ENCODE measurements around the gene SGMS1.

The SGMS1 gene

DNA sequence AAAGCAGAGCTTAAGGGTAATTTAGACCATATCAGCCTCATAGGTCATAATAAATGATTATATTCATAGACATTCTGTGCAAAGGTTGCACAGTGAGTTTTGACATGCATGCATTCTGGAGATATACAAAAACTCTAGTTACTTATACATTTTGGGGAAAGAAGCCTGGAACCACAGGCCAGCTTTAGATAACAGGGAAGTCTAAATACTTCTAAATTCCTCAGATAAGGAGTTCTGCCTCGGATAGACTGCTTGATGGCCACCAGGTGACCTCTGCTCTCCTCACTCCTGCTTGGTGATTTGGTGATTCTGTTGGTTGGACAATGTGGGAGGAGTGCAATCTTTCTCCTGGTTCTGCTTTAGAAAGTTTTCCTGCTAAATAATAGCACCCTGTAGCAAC, 77.9 kb downstream of the SGMS1 start:
- intact Hi-C loops (cut with DNase I; ENCODE audit: low total_unique reads) = no loop called here
- Histone ChIP-seq H3K27ac (no peak overlapping the region), H3K27me3 (no peaks in the 10 kb centered on the region), H3K36me3 (no peaks in the 10 kb centered on the region), H3K4me3 (no peak overlapping the region), H3K9me3 (no peaks in the 10 kb centered on the region), H3K4me1 (peaks cover 0 to 15% (median 4%) of the 10 kb centered on the region in 4 donors)
- no peak for DNase-seq
- TF ChIP-seq, protein P1, sequence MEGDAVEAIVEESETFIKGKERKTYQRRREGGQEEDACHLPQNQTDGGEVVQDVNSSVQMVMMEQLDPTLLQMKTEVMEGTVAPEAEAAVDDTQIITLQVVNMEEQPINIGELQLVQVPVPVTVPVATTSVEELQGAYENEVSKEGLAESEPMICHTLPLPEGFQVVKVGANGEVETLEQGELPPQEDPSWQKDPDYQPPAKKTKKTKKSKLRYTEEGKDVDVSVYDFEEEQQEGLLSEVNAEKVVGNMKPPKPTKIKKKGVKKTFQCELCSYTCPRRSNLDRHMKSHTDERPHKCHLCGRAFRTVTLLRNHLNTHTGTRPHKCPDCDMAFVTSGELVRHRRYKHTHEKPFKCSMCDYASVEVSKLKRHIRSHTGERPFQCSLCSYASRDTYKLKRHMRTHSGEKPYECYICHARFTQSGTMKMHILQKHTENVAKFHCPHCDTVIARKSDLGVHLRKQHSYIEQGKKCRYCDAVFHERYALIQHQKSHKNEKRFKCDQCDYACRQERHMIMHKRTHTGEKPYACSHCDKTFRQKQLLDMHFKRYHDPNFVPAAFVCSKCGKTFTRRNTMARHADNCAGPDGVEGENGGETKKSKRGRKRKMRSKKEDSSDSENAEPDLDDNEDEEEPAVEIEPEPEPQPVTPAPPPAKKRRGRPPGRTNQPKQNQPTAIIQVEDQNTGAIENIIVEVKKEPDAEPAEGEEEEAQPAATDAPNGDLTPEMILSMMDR (IDR thresholded peaks at IDR 0.05) = no peak

DNA sequence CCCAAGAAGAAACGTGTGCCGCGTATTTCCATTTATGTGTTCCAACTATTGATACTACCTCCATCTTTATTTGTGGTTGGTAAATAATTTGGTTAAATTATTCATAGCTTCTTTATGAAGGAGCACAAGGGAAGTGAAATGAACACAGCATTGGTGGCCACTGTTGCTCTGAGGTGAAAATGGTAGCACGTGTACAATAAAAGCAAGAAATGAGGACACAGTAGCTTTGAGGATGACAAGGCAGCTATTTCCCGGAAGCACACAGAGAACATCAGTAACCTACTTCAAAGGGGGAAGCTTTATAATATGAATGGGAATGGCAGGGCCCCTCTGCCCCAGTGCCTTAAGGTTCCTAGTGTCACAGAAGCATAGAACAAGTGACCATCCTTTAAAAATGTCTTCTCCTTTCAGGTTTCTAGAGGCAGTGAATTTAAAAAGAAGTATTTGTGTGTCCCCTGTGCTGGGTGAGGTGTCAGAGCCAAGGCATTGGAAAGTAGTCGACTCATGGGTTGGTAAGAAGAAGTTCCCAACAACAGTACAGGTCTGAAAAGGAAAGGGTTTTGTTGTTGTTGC, 78.8 kb downstream of the SGMS1 start:
- no peak overlapping the region for H3K27ac ChIP-seq
- TF ChIP-seq, protein P1 (IDR thresholded peaks at IDR 0.05) = no peak
- intact Hi-C loops (cut with DNase I; ENCODE audit: low total_unique reads) = no loop called here
- no peak for DNase-seq
- peaks cover 0 to 8% (median 4%) of the 10 kb centered on the region in 4 donors for H3K4me1 ChIP-seq
- H3K9me3 ChIP-seq = no peaks in the 10 kb centered on the region
- no peaks in the 10 kb centered on the region for H3K27me3 ChIP-seq
- no peak overlapping the region for H3K4me3 ChIP-seq
- no peaks in the 10 kb centered on the region for H3K36me3 ChIP-seq

DNA sequence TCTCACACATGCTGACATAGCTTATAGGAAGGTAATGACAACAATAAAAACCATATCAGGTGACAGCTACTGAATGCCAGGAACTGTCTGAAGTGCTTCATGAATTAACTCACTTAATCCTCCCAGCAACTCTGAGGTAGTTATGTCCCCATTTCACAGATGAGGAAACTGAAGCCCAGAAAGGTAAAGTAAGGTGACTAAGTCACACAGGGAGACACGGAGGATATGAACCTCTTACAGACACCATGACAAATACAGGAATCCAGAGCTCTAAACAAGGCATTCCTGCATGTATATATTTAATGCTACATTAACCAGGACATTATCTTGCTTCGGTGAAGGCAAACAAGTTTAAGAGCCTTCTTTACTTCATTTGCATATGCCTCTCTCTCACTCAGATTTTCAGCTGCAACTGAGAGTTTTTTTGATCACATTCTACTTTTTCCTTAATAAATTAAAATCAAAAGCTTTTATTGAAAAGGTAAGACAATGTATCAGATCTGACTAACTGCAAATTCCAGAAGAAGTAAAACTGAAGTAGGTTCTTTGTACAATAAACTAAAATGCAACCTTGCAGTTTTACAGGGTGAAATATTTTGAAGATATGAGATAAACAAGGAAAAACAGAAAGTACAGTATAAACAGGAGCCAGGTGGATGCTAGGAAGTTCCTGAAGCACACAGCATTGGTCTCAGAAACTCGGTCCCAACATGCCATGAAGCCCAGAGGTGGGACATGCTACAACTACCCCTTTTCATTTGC, 79.5 kb downstream of the SGMS1 start:
- DNase-seq = no peak
- no peaks in the 10 kb centered on the region for H3K27me3 ChIP-seq
- H3K36me3 ChIP-seq = no peaks in the 10 kb centered on the region
- intact Hi-C loops (cut with DNase I; ENCODE audit: low total_unique reads) = no loop called here
- H3K9me3 ChIP-seq = no peaks in the 10 kb centered on the region
- H3K4me3 ChIP-seq = no peak overlapping the region
- TF ChIP-seq, protein P1 (IDR thresholded peaks at IDR 0.05) = no peak
- no peak overlapping the region for H3K27ac ChIP-seq
- peaks cover 0 to 8% (median 3%) of the 10 kb centered on the region in 4 donors for H3K4me1 ChIP-seq

DNA sequence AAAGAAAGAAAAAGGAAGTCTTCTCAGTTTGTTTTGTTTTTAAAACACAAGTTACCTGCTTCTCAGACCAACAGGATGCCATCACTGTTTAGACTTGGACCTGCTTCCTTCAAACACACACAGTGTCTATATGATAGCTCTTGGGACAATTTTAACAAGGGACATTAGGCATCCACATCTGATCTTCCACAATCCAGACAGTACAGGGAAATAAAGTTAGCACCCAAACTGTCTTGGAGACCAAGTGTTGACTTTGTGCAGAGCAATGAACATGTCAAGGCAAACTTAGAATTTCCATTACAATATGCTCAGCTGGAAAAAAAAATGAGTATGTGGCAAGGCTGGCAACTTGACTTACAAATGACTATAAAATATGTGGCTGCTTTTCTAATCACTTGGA, 80.9 kb downstream of the SGMS1 start:
- intact Hi-C loops (cut with DNase I; ENCODE audit: low total_unique reads) = no loop called here
- H3K9me3 ChIP-seq = no peaks in the 10 kb centered on the region
- TF ChIP-seq, protein P1 (IDR thresholded peaks at IDR 0.05) = no peak
- no peaks in the 10 kb centered on the region for H3K27me3 ChIP-seq
- peaks cover 0 to 8% (median 3%) of the 10 kb centered on the region in 4 donors for H3K4me1 ChIP-seq
- no peak overlapping the region for H3K4me3 ChIP-seq
- H3K36me3 ChIP-seq = no peaks in the 10 kb centered on the region
- no peak overlapping the region for H3K27ac ChIP-seq
- DNase-seq = no peak

DNA sequence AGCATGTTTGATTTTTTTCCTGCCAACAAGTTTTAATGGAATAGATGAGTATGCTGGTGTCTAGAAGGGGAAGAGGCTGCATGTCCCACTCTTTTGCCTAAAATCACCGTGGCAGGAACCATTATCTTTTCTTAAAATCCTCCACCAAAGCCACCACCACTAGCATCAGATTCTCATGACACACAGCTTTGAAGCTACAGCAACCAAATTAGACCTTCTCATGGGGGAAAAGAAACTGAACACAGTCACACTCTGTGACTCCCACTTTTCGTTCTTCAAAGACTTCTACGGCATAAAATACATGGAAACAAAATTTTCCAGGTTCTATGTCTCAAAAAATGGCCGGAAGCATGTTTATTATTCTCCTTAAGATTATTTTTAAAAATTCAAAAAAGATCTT, 81.8 kb downstream of the SGMS1 start:
- intact Hi-C loops (cut with DNase I; ENCODE audit: low total_unique reads) = no loop called here

More for the DNA sequence above, 81.8 kb downstream of the SGMS1 start:
- H3K27me3 ChIP-seq = no peaks in the 10 kb centered on the region
- no peak for DNase-seq
- TF ChIP-seq, protein P1 (IDR thresholded peaks at IDR 0.05) = no peak
- H3K4me3 ChIP-seq = no peak overlapping the region
- no peak overlapping the region for H3K27ac ChIP-seq
- peaks cover 0 to 8% (median 3%) of the 10 kb centered on the region in 4 donors for H3K4me1 ChIP-seq
- no peaks in the 10 kb centered on the region for H3K36me3 ChIP-seq
- H3K9me3 ChIP-seq = no peaks in the 10 kb centered on the region
